Measurements from ENCODE around the gene ZNF691.

Gene ZNF691

GRCh38 chr1:42821690-42822089 lies 24.7 kb upstream of the ZNF691 start:
- H3K36me3 Mint-ChIP-seq, result peaks cover 2% of the 10 kb centered on the region
- no peak overlapping the region for H3K27ac Mint-ChIP-seq

GRCh38 chr1:42822800-42823392 lies 23.5 kb upstream of the ZNF691 start:
- DNase-seq (ENCODE audit: low spot score in 2 of 2) (no peak), ATAC-seq (ENCODE audit: low read depth) (no peak)
- H3K4me3 Mint-ChIP-seq, result no peak overlapping the region
- H3K4me1 Mint-ChIP-seq, result peaks cover 10% of the 10 kb centered on the region
- H3K36me3 Mint-ChIP-seq, result peaks cover 2% of the 10 kb centered on the region
- no peak overlapping the region for H3K27ac Mint-ChIP-seq
- H3K27me3 Mint-ChIP-seq, result no peaks in the 10 kb centered on the region
- H3K9me3 Mint-ChIP-seq, result no peaks in the 10 kb centered on the region

More at GRCh38 chr1:42821690-42822089, 24.7 kb upstream of the ZNF691 start:
- ATAC-seq (ENCODE audit: low read depth) (no peak), DNase-seq (ENCODE audit: low spot score in 2 of 2) (no peak)
- H3K4me1 Mint-ChIP-seq, result peaks cover 13% of the 10 kb centered on the region
- H3K27me3 Mint-ChIP-seq, result no peaks in the 10 kb centered on the region
- no peak overlapping the region for H3K4me3 Mint-ChIP-seq
- H3K9me3 Mint-ChIP-seq, result no peaks in the 10 kb centered on the region

GRCh38 chr1:42824481-42825035 lies 21.9 kb upstream of the ZNF691 start:
- Mint-ChIP-seq H3K27me3 (no peaks in the 10 kb centered on the region), H3K36me3 (no peaks in the 10 kb centered on the region), H3K4me3 (no peak overlapping the region), H3K27ac (no peak overlapping the region), H3K9me3 (no peaks in the 10 kb centered on the region), H3K4me1 (peaks cover 3% of the 10 kb centered on the region)
- ATAC-seq (ENCODE audit: low read depth), result no peak
- no peak for DNase-seq (ENCODE audit: low spot score in 2 of 2)

GRCh38 chr1:42825036-42825851 lies 21.2 kb upstream of the ZNF691 start:
- Mint-ChIP-seq H3K27me3 (no peaks in the 10 kb centered on the region), H3K36me3 (peaks cover 2% of the 10 kb centered on the region), H3K9me3 (no peaks in the 10 kb centered on the region), H3K4me1 (no peaks in the 10 kb centered on the region), H3K27ac (no peak overlapping the region), H3K4me3 (no peak overlapping the region)
- DNase-seq (ENCODE audit: low spot score in 2 of 2) (no peak), ATAC-seq (ENCODE audit: low read depth) (no peak)

GRCh38 chr1:42830631-42831030 lies 15.8 kb upstream of the ZNF691 start:
- Mint-ChIP-seq H3K4me1 (peaks cover 6% of the 10 kb centered on the region), H3K27ac (no peak overlapping the region), H3K36me3 (peaks cover 6% of the 10 kb centered on the region), H3K27me3 (no peaks in the 10 kb centered on the region), H3K9me3 (no peaks in the 10 kb centered on the region), H3K4me3 (no peak overlapping the region)
- DNase-seq (ENCODE audit: low spot score in 2 of 2), result no peak
- ATAC-seq (ENCODE audit: low read depth), result no peak

- ATAC-seq (ENCODE audit: low read depth), result no peak
- H3K4me3 Mint-ChIP-seq, result no peak overlapping the region
Measured at GRCh38 chr1:42831273-42831672, 15.1 kb upstream of the ZNF691 start.

GRCh38 chr1:42832641-42833240 lies 13.7 kb upstream of the ZNF691 start:
- Mint-ChIP-seq H3K9me3 (no peaks in the 10 kb centered on the region), H3K4me3 (no peak overlapping the region), H3K36me3 (peaks cover 6% of the 10 kb centered on the region), H3K4me1 (peaks cover 11% of the 10 kb centered on the region), H3K27ac (no peak overlapping the region), H3K27me3 (no peaks in the 10 kb centered on the region)
- ATAC-seq (ENCODE audit: low read depth) (no peak), DNase-seq (ENCODE audit: low spot score in 2 of 2) (no peak)

More at GRCh38 chr1:42831273-42831672, 15.1 kb upstream of the ZNF691 start:
- Mint-ChIP-seq H3K9me3 (no peaks in the 10 kb centered on the region), H3K27me3 (no peaks in the 10 kb centered on the region), H3K27ac (no peak overlapping the region), H3K4me1 (peaks cover 6% of the 10 kb centered on the region), H3K36me3 (peaks cover 6% of the 10 kb centered on the region)
- no peak for DNase-seq (ENCODE audit: low spot score in 2 of 2)

GRCh38 chr1:42833981-42834380 lies 12.4 kb upstream of the ZNF691 start:
- no peak for DNase-seq (ENCODE audit: low spot score in 2 of 2)
- ATAC-seq (ENCODE audit: low read depth), result no peak
- Mint-ChIP-seq H3K27ac (no peak overlapping the region), H3K27me3 (no peaks in the 10 kb centered on the region), H3K36me3 (peaks cover 6% of the 10 kb centered on the region), H3K4me3 (no peak overlapping the region), H3K4me1 (peaks cover 23% of the 10 kb centered on the region), H3K9me3 (no peaks in the 10 kb centered on the region)

GRCh38 chr1:42834803-42835202 lies 11.6 kb upstream of the ZNF691 start:
- ATAC-seq (ENCODE audit: low read depth) (no peak), DNase-seq (ENCODE audit: low spot score in 2 of 2) (no peak)
- Mint-ChIP-seq H3K4me1 (peaks cover 23% of the 10 kb centered on the region), H3K27me3 (no peaks in the 10 kb centered on the region), H3K4me3 (no peak overlapping the region), H3K36me3 (peaks cover 6% of the 10 kb centered on the region), H3K27ac (no peak overlapping the region), H3K9me3 (no peaks in the 10 kb centered on the region)

GRCh38 chr1:42835422-42835821 lies 11.0 kb upstream of the ZNF691 start:
- no peak overlapping the region for H3K4me3 Mint-ChIP-seq
- H3K27ac Mint-ChIP-seq, result no peak overlapping the region
- ATAC-seq (ENCODE audit: low read depth) (no peak), DNase-seq (ENCODE audit: low spot score in 2 of 2) (no peak)
- peaks cover 4% of the 10 kb centered on the region for H3K36me3 Mint-ChIP-seq
- no peaks in the 10 kb centered on the region for H3K27me3 Mint-ChIP-seq
- no peaks in the 10 kb centered on the region for H3K9me3 Mint-ChIP-seq
- H3K4me1 Mint-ChIP-seq, result peaks cover 23% of the 10 kb centered on the region

- Mint-ChIP-seq H3K4me1 (peaks cover 23% of the 10 kb centered on the region), H3K4me3 (no peak overlapping the region), H3K27ac (no peak overlapping the region), H3K9me3 (no peaks in the 10 kb centered on the region), H3K36me3 (peaks cover 1% of the 10 kb centered on the region), H3K27me3 (no peaks in the 10 kb centered on the region)
- no peak for DNase-seq (ENCODE audit: low spot score in 2 of 2)
- no peak for ATAC-seq (ENCODE audit: low read depth)
Measured at GRCh38 chr1:42837709-42838108, 8.7 kb upstream of the ZNF691 start.

- no peaks in the 10 kb centered on the region for H3K9me3 Mint-ChIP-seq
- peak overlapping the region; percentile 73 for H3K27ac Mint-ChIP-seq
- peaks cover 23% of the 10 kb centered on the region for H3K4me1 Mint-ChIP-seq
- DNase-seq (ENCODE audit: low spot score in 2 of 2) (no peak), ATAC-seq (ENCODE audit: low read depth) (peak; percentile 83)
- H3K4me3 Mint-ChIP-seq, result peak overlapping the region; percentile 27
- H3K36me3 Mint-ChIP-seq, result peaks cover 3% of the 10 kb centered on the region
- no peaks in the 10 kb centered on the region for H3K27me3 Mint-ChIP-seq
Measured at GRCh38 chr1:42838482-42839190, 7.8 kb upstream of the ZNF691 start.

GRCh38 chr1:42841010-42841409 lies 5.4 kb upstream of the ZNF691 start:
- Mint-ChIP-seq H3K27ac (no peak overlapping the region), H3K4me3 (no peak overlapping the region), H3K9me3 (no peaks in the 10 kb centered on the region), H3K4me1 (peaks cover 18% of the 10 kb centered on the region), H3K27me3 (no peaks in the 10 kb centered on the region), H3K36me3 (peaks cover 3% of the 10 kb centered on the region)
- no peak for ATAC-seq (ENCODE audit: low read depth)
- DNase-seq (ENCODE audit: low spot score in 2 of 2), result no peak

Data from memory B cell (primary cell).